ENCODE data around the gene MDFI.

DNA sequence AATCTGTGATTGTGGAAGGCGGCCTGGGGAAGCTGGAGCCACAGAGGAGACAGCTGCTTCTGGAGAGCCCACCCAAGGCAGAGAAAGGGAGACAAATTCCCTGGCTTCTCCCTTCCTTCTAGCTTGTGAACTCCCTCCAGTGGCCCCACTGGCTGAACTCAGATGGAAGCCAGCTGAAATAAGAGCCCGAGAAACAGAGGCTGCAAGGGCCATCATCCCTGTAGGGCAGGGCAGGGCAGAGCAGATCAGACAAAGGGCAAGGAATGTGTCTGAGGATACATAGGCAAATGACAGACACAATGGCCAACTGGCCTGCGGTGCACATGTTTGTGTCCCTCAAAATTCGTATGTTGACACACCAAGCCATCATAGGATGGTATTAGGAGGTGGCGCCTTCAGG lies 25.3 kb downstream of the MDFI start:
- TF ChIP-seq EZH2phosphoT487 (IDR thresholded peaks at IDR 0.05; ENCODE audit: borderline replicate concordance, low read length) = no peak
- TF ChIP-seq, protein P1, sequence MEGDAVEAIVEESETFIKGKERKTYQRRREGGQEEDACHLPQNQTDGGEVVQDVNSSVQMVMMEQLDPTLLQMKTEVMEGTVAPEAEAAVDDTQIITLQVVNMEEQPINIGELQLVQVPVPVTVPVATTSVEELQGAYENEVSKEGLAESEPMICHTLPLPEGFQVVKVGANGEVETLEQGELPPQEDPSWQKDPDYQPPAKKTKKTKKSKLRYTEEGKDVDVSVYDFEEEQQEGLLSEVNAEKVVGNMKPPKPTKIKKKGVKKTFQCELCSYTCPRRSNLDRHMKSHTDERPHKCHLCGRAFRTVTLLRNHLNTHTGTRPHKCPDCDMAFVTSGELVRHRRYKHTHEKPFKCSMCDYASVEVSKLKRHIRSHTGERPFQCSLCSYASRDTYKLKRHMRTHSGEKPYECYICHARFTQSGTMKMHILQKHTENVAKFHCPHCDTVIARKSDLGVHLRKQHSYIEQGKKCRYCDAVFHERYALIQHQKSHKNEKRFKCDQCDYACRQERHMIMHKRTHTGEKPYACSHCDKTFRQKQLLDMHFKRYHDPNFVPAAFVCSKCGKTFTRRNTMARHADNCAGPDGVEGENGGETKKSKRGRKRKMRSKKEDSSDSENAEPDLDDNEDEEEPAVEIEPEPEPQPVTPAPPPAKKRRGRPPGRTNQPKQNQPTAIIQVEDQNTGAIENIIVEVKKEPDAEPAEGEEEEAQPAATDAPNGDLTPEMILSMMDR (conservative IDR thresholded peaks at IDR 0.05; ENCODE audit: low read depth, low read length) = no peak

Measured in PC-3 (cell line).